ENCODE data around the gene ISLR. TPM values are rescaled to one million over a fixed set of nuclear protein-coding genes. Genes with fewer than 3 reads are reported as not detected.
A peak's percentile ranks its signal among the peaks of the same experiment; 100 is the strongest.

ISLR gene
- total and polyA plus RNA-seq, 4 donors = 2.4 to 4.2 (median 3.5) TPM

DNA sequence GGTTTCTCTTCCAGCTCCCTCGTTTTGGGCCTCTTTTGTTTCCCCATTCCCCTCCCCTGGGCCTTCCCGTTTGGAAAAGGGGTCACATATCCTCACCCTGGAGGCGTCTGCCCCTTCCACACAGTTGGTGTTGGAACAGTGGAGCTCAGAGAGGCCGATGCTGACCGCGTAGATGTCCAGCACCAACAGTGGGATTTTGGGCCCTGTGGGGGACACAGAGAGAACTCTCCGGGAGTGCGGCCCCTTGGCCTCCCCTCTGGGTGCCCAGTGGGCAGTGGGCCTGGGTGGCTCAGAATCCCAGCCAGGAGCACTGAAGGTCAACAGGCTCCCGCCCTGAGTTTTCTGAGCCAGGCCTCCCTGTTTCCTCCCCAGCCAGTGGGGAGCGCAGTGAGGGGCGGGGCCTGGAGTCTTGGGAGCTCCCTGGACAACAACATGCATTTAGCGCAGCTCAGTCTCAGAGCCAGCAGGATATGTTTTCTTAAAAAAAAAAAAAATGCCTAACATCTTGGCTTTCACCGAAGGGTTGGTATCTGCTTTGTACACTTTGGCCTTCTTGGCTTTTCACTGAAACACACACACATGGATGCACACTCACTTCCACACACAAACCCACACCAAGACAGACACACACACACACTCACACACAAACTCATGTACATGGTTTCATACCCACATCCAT, 670 bp upstream of the ISLR start:
- TF ChIP-seq NR2F2 (IDR thresholded peaks at IDR 0.05) = peak; percentile 29
- no peak for TF ChIP-seq GABPA (IDR thresholded peaks at IDR 0.05 in 1 of 2, conservative IDR thresholded peaks at IDR 0.05 in 1 of 2)
- H3K4me3 ChIP-seq (ENCODE audit: low read depth in 1 of 3, low read length in 3 of 3) = no peak overlapping the region
- H3K9ac ChIP-seq (ENCODE audit: low read depth in 1 of 2, low read length in 2 of 2) = no peak overlapping the region
- H3K27ac ChIP-seq (ENCODE audit: low read depth in 1 of 2, low read length in 2 of 2) = peak overlapping the region in 1 of 2 donors; percentile 46
- no peaks in the 10 kb centered on the region for H3K9me3 ChIP-seq (ENCODE audit: control insufficient read depth in 4 of 4, low read length in 3 of 4)
- no peaks in the 10 kb centered on the region for H3K36me3 ChIP-seq (ENCODE audit: control insufficient read depth in 4 of 4, insufficient read depth in 3 of 4, low read depth in 1 of 4, low read length in 3 of 4)
- H3K27me3 ChIP-seq (ENCODE audit: control insufficient read depth in 4 of 4, insufficient read depth in 4 of 4, low read length in 3 of 4) = no peaks in the 10 kb centered on the region
- DNase-seq (ENCODE audit: low spot score) = peak; percentile 29
- 73% methylated on average over 13 of the region's 13 CpGs for WGBS
- H3K4me1 ChIP-seq (ENCODE audit: control insufficient read depth in 4 of 4, insufficient read depth in 4 of 4, low read length in 3 of 4) = peaks cover 0 to 3% (median 0%) of the 10 kb centered on the region in 4 donors

DNA sequence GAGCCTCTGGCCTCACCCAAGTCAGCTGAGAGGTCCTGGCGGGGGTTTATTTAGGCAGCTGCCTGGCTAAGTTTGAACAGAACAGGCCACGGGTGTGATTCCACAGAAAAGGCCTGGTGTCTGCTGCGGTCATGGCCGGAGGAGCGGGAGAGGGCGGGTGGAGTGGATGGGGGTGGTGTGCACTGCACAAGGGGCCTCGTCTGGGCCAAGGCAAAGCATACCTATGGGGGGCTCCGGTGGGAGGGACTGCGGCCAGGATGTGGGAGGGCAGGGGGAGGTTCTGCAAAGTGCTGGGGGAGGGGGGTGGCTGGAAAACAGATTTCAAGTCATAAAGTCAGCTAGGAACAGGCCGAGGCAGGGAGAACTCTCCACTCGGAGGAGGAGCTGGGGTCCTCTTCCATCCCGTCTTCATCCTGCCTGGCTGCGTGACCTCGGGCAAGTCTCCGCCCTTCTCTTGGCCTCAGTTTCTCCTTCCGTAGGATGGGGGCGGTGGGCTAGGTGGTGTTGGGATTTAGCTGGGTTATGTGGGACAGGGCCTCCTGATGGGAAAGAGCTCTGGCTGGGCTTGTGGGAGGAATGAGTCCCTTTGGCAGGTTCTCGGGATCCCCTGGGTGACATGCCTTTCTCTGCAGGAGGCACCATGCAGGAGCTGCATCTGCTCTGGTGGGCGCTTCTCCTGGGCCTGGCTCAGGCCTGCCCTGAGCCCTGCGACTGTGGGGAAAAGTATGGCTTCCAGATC, 878 bp downstream of the ISLR start:
- DNase-seq (ENCODE audit: low spot score) = no peak
- Histone ChIP-seq H3K27ac (ENCODE audit: low read depth in 1 of 2, low read length in 2 of 2) (peak overlapping the region; percentile 18 to 42), H3K9ac (ENCODE audit: low read depth in 1 of 2, low read length in 2 of 2) (no peak overlapping the region), H3K4me3 (ENCODE audit: low read depth in 1 of 3, low read length in 3 of 3) (no peak overlapping the region), H3K9me3 (ENCODE audit: control insufficient read depth in 4 of 4, low read length in 3 of 4) (no peaks in the 10 kb centered on the region), H3K36me3 (ENCODE audit: control insufficient read depth in 4 of 4, insufficient read depth in 3 of 4, low read depth in 1 of 4, low read length in 3 of 4) (no peaks in the 10 kb centered on the region), H3K27me3 (ENCODE audit: control insufficient read depth in 4 of 4, insufficient read depth in 4 of 4, low read length in 3 of 4) (no peaks in the 10 kb centered on the region), H3K4me1 (ENCODE audit: control insufficient read depth in 4 of 4, insufficient read depth in 4 of 4, low read length in 3 of 4) (peaks cover 0 to 3% (median 0%) of the 10 kb centered on the region in 4 donors)
- 78% methylated on average over 20 of the region's 20 CpGs for WGBS
- TF ChIP-seq RXRA (IDR thresholded peaks at IDR 0.05) (no peak), HNF4A (conservative IDR thresholded peaks at IDR 0.05) (no peak), NR2F2 (IDR thresholded peaks at IDR 0.05) (no peak), FOXA2 (IDR thresholded peaks at IDR 0.05) (no peak), RAD21 (IDR thresholded peaks at IDR 0.05) (no peak), JUND (IDR thresholded peaks at IDR 0.05) (no peak), FOXA1 (IDR thresholded peaks at IDR 0.05) (no peak)
- TF ChIP-seq, protein P1, sequence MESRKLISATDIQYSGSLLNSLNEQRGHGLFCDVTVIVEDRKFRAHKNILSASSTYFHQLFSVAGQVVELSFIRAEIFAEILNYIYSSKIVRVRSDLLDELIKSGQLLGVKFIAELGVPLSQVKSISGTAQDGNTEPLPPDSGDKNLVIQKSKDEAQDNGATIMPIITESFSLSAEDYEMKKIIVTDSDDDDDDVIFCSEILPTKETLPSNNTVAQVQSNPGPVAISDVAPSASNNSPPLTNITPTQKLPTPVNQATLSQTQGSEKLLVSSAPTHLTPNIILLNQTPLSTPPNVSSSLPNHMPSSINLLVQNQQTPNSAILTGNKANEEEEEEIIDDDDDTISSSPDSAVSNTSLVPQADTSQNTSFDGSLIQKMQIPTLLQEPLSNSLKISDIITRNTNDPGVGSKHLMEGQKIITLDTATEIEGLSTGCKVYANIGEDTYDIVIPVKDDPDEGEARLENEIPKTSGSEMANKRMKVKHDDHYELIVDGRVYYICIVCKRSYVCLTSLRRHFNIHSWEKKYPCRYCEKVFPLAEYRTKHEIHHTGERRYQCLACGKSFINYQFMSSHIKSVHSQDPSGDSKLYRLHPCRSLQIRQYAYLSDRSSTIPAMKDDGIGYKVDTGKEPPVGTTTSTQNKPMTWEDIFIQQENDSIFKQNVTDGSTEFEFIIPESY (IDR thresholded peaks at IDR 0.05) = no peak
- TF ChIP-seq, protein P2, sequence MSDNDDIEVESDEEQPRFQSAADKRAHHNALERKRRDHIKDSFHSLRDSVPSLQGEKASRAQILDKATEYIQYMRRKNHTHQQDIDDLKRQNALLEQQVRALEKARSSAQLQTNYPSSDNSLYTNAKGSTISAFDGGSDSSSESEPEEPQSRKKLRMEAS (IDR thresholded peaks at IDR 0.05) = no peak

DNA sequence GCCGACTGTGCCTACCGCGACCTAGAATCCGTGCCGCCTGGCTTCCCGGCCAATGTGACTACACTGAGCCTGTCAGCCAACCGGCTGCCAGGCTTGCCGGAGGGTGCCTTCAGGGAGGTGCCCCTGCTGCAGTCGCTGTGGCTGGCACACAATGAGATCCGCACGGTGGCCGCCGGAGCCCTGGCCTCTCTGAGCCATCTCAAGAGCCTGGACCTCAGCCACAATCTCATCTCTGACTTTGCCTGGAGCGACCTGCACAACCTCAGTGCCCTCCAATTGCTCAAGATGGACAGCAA, 1.4 kb downstream of the ISLR start:
- H3K4me1 ChIP-seq (ENCODE audit: control insufficient read depth in 4 of 4, insufficient read depth in 4 of 4, low read length in 3 of 4) = peaks cover 0 to 4% (median 0%) of the 10 kb centered on the region in 4 donors
- no peak for DNase-seq (ENCODE audit: low spot score)
- H3K27ac ChIP-seq (ENCODE audit: low read depth in 1 of 2, low read length in 2 of 2) = no peak overlapping the region
- H3K9me3 ChIP-seq (ENCODE audit: control insufficient read depth in 4 of 4, low read length in 3 of 4) = no peaks in the 10 kb centered on the region
- TF ChIP-seq, protein P2 (IDR thresholded peaks at IDR 0.05) = no peak
- TF ChIP-seq GABPA (IDR thresholded peaks at IDR 0.05 in 1 of 2, conservative IDR thresholded peaks at IDR 0.05 in 1 of 2) (no peak), JUND (IDR thresholded peaks at IDR 0.05) (no peak), YY1 (IDR thresholded peaks at IDR 0.05) (no peak), NR2F2 (IDR thresholded peaks at IDR 0.05) (no peak), HNF4G (IDR thresholded peaks at IDR 0.05) (no peak)
- TF ChIP-seq, protein P3, sequence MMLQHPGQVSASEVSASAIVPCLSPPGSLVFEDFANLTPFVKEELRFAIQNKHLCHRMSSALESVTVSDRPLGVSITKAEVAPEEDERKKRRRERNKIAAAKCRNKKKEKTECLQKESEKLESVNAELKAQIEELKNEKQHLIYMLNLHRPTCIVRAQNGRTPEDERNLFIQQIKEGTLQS (IDR thresholded peaks at IDR 0.05) = no peak
- TF ChIP-seq, protein P4, sequence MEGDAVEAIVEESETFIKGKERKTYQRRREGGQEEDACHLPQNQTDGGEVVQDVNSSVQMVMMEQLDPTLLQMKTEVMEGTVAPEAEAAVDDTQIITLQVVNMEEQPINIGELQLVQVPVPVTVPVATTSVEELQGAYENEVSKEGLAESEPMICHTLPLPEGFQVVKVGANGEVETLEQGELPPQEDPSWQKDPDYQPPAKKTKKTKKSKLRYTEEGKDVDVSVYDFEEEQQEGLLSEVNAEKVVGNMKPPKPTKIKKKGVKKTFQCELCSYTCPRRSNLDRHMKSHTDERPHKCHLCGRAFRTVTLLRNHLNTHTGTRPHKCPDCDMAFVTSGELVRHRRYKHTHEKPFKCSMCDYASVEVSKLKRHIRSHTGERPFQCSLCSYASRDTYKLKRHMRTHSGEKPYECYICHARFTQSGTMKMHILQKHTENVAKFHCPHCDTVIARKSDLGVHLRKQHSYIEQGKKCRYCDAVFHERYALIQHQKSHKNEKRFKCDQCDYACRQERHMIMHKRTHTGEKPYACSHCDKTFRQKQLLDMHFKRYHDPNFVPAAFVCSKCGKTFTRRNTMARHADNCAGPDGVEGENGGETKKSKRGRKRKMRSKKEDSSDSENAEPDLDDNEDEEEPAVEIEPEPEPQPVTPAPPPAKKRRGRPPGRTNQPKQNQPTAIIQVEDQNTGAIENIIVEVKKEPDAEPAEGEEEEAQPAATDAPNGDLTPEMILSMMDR (IDR thresholded peaks at IDR 0.05; ENCODE audit: low read depth, low read length, missing input control) = no peak
- TF ChIP-seq, protein P1 (IDR thresholded peaks at IDR 0.05) = no peak
- H3K36me3 ChIP-seq (ENCODE audit: control insufficient read depth in 4 of 4, insufficient read depth in 3 of 4, low read depth in 1 of 4, low read length in 3 of 4) = no peaks in the 10 kb centered on the region
- no peak overlapping the region for H3K9ac ChIP-seq (ENCODE audit: low read depth in 1 of 2, low read length in 2 of 2)
- H3K4me3 ChIP-seq (ENCODE audit: low read depth in 1 of 3, low read length in 3 of 3) = no peak overlapping the region
- 93% methylated on average over 14 of the region's 14 CpGs for WGBS
- H3K27me3 ChIP-seq (ENCODE audit: control insufficient read depth in 4 of 4, insufficient read depth in 4 of 4, low read length in 3 of 4) = no peaks in the 10 kb centered on the region
